H54 (cell line): ENCODE data around the gene TIGIT.

Experiments
- DNase-seq: peaks from one replicate; pipeline ENCODE4 v3.0.0; 2011; ENCODE audit warnings: low spot score, mixed read lengths; ENCODE audit not compliant: insufficient read length
- FAIRE-seq: peaks from 3 replicates; lab custom pipeline; 2011; peaks lifted over from hg19 to GRCh38; lab: Jason Lieb, UNC
- POLR2A ChIP-seq: IDR thresholded peaks from 2 replicates; pipeline ENCODE4 v1.6.1; 2011; ENCODE audit warnings: low read depth, mild to moderate bottlenecking, low read length

Gene TIGIT

DNA sequence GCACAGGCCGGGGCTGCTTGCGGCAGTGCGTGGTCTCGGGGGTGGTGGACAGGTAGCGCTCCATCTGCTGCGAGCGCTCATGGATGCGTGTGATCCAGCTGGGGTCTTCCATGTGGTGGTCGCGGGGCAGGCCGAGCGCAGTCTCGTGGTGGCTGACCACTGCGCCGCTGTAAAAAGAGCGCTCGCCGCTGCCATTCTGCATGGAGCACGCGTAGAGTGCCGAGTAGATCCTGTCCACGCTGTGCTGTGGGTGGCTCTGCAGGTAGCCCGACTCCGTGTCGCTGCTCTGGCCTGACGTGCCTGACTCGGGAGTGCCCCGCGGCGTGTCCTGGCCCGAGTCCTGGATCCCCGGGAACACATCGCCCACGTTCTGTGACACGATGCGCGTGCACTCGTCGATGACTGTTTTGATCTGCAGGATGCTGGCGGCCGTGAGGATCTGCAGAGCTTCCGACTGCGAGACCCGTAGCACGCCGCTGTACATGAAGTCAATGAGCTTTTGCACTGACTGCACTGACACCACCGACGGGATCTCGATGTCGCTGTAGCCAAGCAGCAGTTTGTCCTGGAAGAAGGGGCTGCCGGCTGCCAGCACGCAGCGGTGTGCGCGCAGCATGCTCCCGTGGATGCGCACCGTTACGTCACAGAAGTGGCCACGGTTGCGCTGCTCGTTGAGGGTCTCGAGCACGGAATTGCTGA lies 57.4 kb downstream of the TIGIT start:
- no peak for FAIRE-seq
- no peak for DNase-seq
- TF ChIP-seq POLR2A = no peak

DNA sequence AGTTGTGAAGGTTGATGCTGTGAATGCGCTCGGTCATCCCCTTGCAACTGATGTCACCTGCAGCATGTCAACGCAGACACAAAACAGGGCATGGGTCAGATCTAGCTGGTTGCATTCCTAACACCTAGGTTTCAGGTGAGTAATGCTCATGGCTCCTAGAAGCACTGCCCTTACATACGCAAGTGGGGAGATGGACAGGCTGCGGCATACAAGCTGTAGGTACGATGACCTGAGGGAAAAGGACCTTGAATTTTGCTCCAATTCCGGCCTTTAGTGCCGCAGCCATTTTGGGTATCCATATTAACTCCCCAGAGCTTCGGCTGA lies 58.0 kb downstream of the TIGIT start:
- FAIRE-seq = no peak
- no peak for TF ChIP-seq POLR2A
- no peak for DNase-seq

DNA sequence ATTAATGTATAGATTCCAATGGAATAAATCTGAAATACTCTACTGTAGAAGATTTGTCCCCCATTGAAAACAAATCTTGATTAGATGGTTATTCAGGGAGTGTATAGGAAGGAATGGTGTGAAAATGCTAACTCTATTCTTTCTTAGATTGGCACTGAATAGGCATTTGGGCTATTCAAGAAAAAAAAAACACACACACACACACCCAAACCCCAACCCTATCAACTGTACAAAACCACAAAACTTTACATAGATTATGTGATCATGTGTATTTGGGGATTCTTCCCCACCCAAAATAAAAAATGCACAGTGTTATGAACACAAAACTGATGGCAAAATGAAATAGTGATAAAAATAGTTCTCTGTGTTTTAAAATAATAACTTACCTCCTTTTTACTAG lies 61.8 kb downstream of the TIGIT start:
- DNase-seq (no peak), FAIRE-seq (no peak)
- TF ChIP-seq POLR2A = no peak

DNA sequence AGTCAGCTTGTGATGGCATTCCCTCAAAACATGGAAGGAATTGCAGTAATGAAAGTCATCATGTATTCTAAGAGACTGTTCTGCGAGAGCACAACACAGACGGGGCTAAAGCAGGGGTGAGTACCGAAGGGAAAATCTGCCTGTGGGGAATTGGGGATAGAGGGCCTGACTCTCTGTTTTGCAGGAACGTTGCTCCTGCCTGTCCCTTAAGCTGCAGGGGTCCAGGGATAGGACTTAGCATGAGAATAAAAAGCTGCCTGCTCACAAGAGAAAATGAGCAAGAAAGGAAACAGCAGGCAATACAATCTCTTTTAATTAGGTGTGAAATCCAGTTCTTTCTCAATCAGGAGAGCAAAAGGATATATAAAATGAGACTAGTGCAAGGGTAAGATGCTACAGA lies 62.2 kb downstream of the TIGIT start:
- no peak for FAIRE-seq
- no peak for TF ChIP-seq POLR2A
- DNase-seq = no peak

DNA sequence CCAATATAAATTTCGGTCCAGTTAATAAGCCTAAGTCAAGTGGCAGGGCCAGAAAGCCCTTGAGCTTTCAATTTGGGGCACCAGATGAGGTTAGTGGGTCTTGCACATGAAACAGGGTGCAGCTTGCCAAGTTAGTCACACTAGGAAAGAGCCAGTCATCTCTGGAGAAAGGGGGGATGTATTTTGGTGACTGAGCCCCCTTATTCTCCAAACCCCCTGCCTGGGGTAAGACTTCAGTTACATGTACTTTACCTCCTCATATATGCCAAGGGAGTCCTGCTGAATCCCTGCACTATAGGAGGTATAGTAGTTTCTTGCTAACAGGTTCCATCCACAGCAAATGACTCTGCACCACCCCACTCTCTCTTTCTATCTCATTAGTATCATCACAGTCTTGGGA lies 62.7 kb downstream of the TIGIT start:
- no peak for TF ChIP-seq POLR2A
- DNase-seq = no peak
- no peak for FAIRE-seq
